Lung (tissue), 12 donors: Measurements from ENCODE around the gene FBLIM1. TPM values are rescaled to one million over a fixed set of nuclear protein-coding genes. Genes with fewer than 3 reads are reported as not detected.

Source experiments
- ATAC-seq: fragments of 200-7000 bp; cut with Tn5 transposase; one replicate; pipeline ENCODE4 v1.9.1; 2020; ENCODE audit warnings: moderate number of reproducible peaks; ENCODE audit not compliant: insufficient read depth, low FRiP score
- DNase-seq, 3 donors: peaks; one replicate each; pipeline ENCODE4 v3.0.0-alpha.2; 2013 to 2017
- H3K27ac ChIP-seq, 2 donors: one replicate each; pipeline ENCODE4 v1.5.1; 2013; ENCODE audit warnings: mild to moderate bottlenecking in 2 of 2, moderate library complexity in 2 of 2, control low read depth in 1 of 2, inconsistent platforms in 1 of 2, low read depth in 1 of 2, low read length in 1 of 2
- H3K27me3 ChIP-seq, 3 donors: one replicate each; pipeline ENCODE4 v1.5.1; 2013; ENCODE audit warnings: low read length in 2 of 3; ENCODE audit not compliant: control insufficient read depth in 3 of 3, insufficient read depth in 3 of 3
- H3K36me3 ChIP-seq, 4 donors: one replicate each; pipeline ENCODE4 v1.5.1; 2013; ENCODE audit warnings: low read length in 4 of 4, mild to moderate bottlenecking in 1 of 4, moderate library complexity in 1 of 4; ENCODE audit not compliant: control insufficient read depth in 4 of 4, insufficient read depth in 4 of 4
- H3K4me1 ChIP-seq, 5 donors: one replicate each; pipeline ENCODE4 v1.5.1; 2013; ENCODE audit warnings: low read length in 5 of 5, mild to moderate bottlenecking in 2 of 5, moderate library complexity in 1 of 5; ENCODE audit not compliant: control insufficient read depth in 5 of 5, insufficient read depth in 5 of 5
- H3K4me3 ChIP-seq: one replicate; pipeline ENCODE4 v1.5.1; 2013; ENCODE audit warnings: mild to moderate bottlenecking, control low read depth, moderate library complexity
- H3K9ac ChIP-seq, 2 donors: one replicate each; pipeline ENCODE4 v1.5.1; 2013; ENCODE audit warnings: low read length in 2 of 2, control low read depth in 1 of 2; ENCODE audit not compliant: insufficient read depth in 1 of 2
- H3K9me3 ChIP-seq, 4 donors: one replicate each; pipeline ENCODE4 v1.5.1; 2013; ENCODE audit warnings: low read length in 3 of 4, mild to moderate bottlenecking in 1 of 4, moderate library complexity in 1 of 4; ENCODE audit not compliant: control insufficient read depth in 4 of 4, insufficient read depth in 3 of 4
- CTCF ChIP-seq: IDR thresholded peaks from 2 replicates; pipeline ENCODE4 v1.5.1; 2012; ENCODE audit warnings: mild to moderate bottlenecking; ENCODE audit errors: control extremely low read depth, extremely low read depth
- WGBS, 2 donors: extraction: QIAGEN DNeasy Blood & Tissue Kit; methylation state at CpG; one replicate each; pipeline ENCODE4 v1.1.7; 2013; 5-methylcytosine and 5-hydroxymethylcytosine counted together
- polyA plus RNA-seq, 2 donors: library from polyadenylated mRNA; stranded (reverse); fragments of 200-250 nt; gene quantifications; one replicate each; pipeline ENCODE4 v1.2.1, GENCODE V29; 2013
- total RNA-seq, 2 donors: library from RNA; depleted of rRNA in 1 of 2; stranded (reverse); fragments of >200 nt in 1 of 2; gene quantifications; one replicate each; pipeline ENCODE4 v1.2.1, GENCODE V29; 2014 to 2021
- donor health status: control.
- donor health status: control.
- donor health status: Bipolar disorder and iron deficiency.
- donor health status: healthy.
- donor health status: DM: yes; HTN: yes; CAD: no.

FBLIM1 gene
- total and polyA plus RNA-seq, 4 donors = 15.8 to 55.0 (median 31.8) TPM

- H3K9ac ChIP-seq = no peak overlapping the region
- WGBS, 2 donors = 90 to 96% methylated on average over 9 of the region's 9 CpGs
- peaks cover 0 to 1% (median 0%) of the 10 kb centered on the region in 5 donors for H3K4me1 ChIP-seq
- peaks cover 7 to 79% (median 33%) of the 10 kb centered on the region in 4 donors for H3K36me3 ChIP-seq
- no peak overlapping the region for H3K4me3 ChIP-seq
- no peak for ATAC-seq
- no peaks in the 10 kb centered on the region for H3K27me3 ChIP-seq
- TF ChIP-seq CTCF = no peak
- peak in 1 of 3 donors; percentile 10 for DNase-seq
- H3K27ac ChIP-seq = no peak overlapping the region
- no peaks in the 10 kb centered on the region for H3K9me3 ChIP-seq
These were observed 32.1 kb upstream of the FBLIM1 start for GRCh38 chr1:15726508-15726907.

GRCh38 chr1:15727021-15727420 is 31.6 kb upstream of the FBLIM1 start:
- TF ChIP-seq CTCF = no peak
- Histone ChIP-seq H3K9ac (no peak overlapping the region), H3K27ac (no peak overlapping the region), H3K27me3 (no peaks in the 10 kb centered on the region), H3K36me3 (peaks cover 9 to 85% (median 32%) of the 10 kb centered on the region in 4 donors), H3K9me3 (no peaks in the 10 kb centered on the region), H3K4me1 (peaks cover 0 to 1% (median 0%) of the 10 kb centered on the region in 5 donors), H3K4me3 (no peak overlapping the region)
- ATAC-seq (no peak), DNase-seq (peak in 1 of 3 donors; percentile 6)
- WGBS, 2 donors = 93% methylated on average over 18 to 21 of the region's 21 CpGs

- 89 to 95% methylated on average over 13 of the region's 13 CpGs for WGBS, 2 donors
- no peak for TF ChIP-seq CTCF
- ATAC-seq = no peak
- DNase-seq = peak in 1 of 3 donors; percentile 6
- H3K4me3 ChIP-seq = no peak overlapping the region
- H3K27ac ChIP-seq = no peak overlapping the region
- no peaks in the 10 kb centered on the region for H3K27me3 ChIP-seq
- H3K36me3 ChIP-seq = peaks cover 10 to 86% (median 32%) of the 10 kb centered on the region in 4 donors
- H3K9ac ChIP-seq = no peak overlapping the region
- H3K9me3 ChIP-seq = no peaks in the 10 kb centered on the region
- peaks cover 0 to 1% (median 0%) of the 10 kb centered on the region in 5 donors for H3K4me1 ChIP-seq
These were observed 31.2 kb upstream of the FBLIM1 start for GRCh38 chr1:15727424-15727823.
